DND-41 (cell line): Measurements from ENCODE around the gene CCDC136.

Source experiments
- ATAC-seq: fragments of 200-7000 bp; cut with Tn5 transposase; 3 replicates; pipeline ENCODE4 v1.9.1; 2021; ENCODE audit warnings: low read depth; ENCODE audit not compliant: insufficient read depth
- DNase-seq: peaks from one replicate; pipeline ENCODE4 v3.0.0-alpha.2; 2020
- H2AFZ ChIP-seq: 2 replicates; pipeline ENCODE4 v1.6.0; 2012; ENCODE audit warnings: low read depth, low read length
- H3K27ac ChIP-seq: 2 replicates; pipeline ENCODE4 v1.5.1; 2012; ENCODE audit warnings: low read length, inconsistent platforms
- H3K27me3 ChIP-seq: fragments of 200-600 bp; sonication (generic); 2 replicates; pipeline ENCODE4 v1.6.0; 2012; ENCODE audit warnings: low read length, mild to moderate bottlenecking, inconsistent platforms; ENCODE audit not compliant: insufficient read depth, poor library complexity
- H3K36me3 ChIP-seq: 2 replicates; pipeline ENCODE4 v1.5.1; 2012; ENCODE audit warnings: low read length, inconsistent platforms; ENCODE audit not compliant: insufficient read depth
- H3K4me1 ChIP-seq: 2 replicates; pipeline ENCODE4 v1.5.1; 2012; ENCODE audit warnings: mild to moderate bottlenecking, low read length; ENCODE audit not compliant: insufficient read depth
- H3K4me2 ChIP-seq: 2 replicates; pipeline ENCODE4 v1.6.0; 2012; ENCODE audit warnings: mild to moderate bottlenecking, moderate library complexity, low read length, inconsistent platforms; ENCODE audit not compliant: insufficient read depth
- H3K4me3 ChIP-seq, 2 experiments: fragments of 200-600 bp in 1 of 2; shearing (Covaris generic) in 1 of 2; 2 replicates each; pipeline ENCODE4 v1.5.1; 2012 to 2016; ENCODE audit warnings: inconsistent platforms in 2 of 2, low read length in 2 of 2, mild to moderate bottlenecking in 2 of 2, low read depth in 1 of 2, moderate library complexity in 1 of 2
- H3K79me2 ChIP-seq: 2 replicates; pipeline ENCODE4 v1.6.0; 2012; ENCODE audit warnings: low read length, inconsistent platforms; ENCODE audit not compliant: insufficient read depth
- H3K9ac ChIP-seq: 2 replicates; pipeline ENCODE4 v1.6.0; 2012; ENCODE audit warnings: low read depth, mild to moderate bottlenecking, inconsistent platforms, low read length, moderate library complexity
- H3K9me3 ChIP-seq: 2 replicates; pipeline ENCODE4 v1.5.1; 2012; ENCODE audit warnings: low read length, moderate library complexity, mild to moderate bottlenecking, inconsistent platforms; ENCODE audit not compliant: insufficient read depth, severe bottlenecking
- H4K20me1 ChIP-seq: 2 replicates; pipeline ENCODE4 v1.6.0; 2012; ENCODE audit warnings: low read length; ENCODE audit not compliant: insufficient read depth
- CTCF ChIP-seq: IDR thresholded peaks from 2 replicates; pipeline ENCODE4 v1.5.1; 2012; ENCODE audit warnings: borderline replicate concordance, low read length, moderate library complexity, mild to moderate bottlenecking; ENCODE audit not compliant: poor library complexity, severe bottlenecking; ENCODE audit errors: extremely low read depth
- EZH2 ChIP-seq: IDR thresholded peaks from 3 replicates; pipeline ENCODE4 v1.6.1; 2012; ENCODE audit warnings: borderline replicate concordance, low read depth, mild to moderate bottlenecking, moderate library complexity, low read length, inconsistent platforms; ENCODE audit not compliant: severe bottlenecking

The CCDC136 gene

DNA sequence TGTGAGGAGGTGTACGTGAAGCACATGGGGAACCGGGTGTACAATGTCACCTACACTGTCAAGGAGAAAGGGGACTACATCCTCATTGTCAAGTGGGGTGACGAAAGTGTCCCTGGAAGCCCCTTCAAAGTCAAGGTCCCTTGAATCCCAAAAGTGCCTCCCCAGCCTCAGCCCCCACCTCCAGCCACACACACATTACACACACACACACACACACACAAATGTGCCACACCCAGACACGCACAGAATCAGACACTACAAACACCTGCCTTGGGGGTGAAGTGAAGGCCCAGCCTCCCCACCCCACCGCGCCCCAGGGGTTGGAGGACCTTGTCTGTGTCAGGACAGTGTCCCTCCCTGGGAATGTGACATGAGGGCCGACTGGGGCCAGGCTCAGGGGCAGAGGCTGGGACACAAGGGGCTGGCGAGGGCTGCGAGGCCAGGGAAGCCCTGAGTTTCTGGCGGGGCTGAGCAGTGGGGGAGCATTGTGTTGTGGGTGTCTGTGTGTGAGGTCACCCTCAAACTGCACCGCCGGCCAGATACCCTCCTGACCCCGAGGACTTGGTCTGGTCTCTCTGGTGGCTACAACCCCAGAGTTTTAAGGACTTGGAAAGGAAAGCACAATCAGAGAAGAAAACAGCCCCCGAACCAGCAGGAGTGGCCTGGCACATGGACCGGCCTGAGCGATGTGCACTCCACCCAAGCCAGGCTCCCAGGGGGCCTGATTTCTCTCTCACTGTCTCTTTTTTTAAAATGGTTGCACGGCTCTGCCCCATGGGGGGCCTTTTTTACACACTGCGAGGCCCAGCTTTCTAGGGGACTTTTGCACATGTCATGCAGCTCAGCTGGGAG, 66.8 kb downstream of the CCDC136 start:
- Histone ChIP-seq H3K4me3 (no peak overlapping the region), H3K4me2 (no peak overlapping the region), H3K9me3 (no peaks in the 10 kb centered on the region), H3K79me2 (peaks cover 9% of the 10 kb centered on the region), H2AFZ (no peak overlapping the region), H3K27me3 (no peaks in the 10 kb centered on the region), H3K4me1 (peaks cover 10% of the 10 kb centered on the region), H3K27ac (no peak overlapping the region), H3K36me3 (peaks cover 3% of the 10 kb centered on the region; the same call in 1 of the 2 replicates), H3K9ac (no peak overlapping the region), H4K20me1 (0 out of 2 replicates have a peak, but pooled peaks cover under 1% of the 10 kb centered on the region)
- DNase-seq (no peak), ATAC-seq (no peak)
- no peak for TF ChIP-seq CTCF
- no peak for TF ChIP-seq EZH2

DNA sequence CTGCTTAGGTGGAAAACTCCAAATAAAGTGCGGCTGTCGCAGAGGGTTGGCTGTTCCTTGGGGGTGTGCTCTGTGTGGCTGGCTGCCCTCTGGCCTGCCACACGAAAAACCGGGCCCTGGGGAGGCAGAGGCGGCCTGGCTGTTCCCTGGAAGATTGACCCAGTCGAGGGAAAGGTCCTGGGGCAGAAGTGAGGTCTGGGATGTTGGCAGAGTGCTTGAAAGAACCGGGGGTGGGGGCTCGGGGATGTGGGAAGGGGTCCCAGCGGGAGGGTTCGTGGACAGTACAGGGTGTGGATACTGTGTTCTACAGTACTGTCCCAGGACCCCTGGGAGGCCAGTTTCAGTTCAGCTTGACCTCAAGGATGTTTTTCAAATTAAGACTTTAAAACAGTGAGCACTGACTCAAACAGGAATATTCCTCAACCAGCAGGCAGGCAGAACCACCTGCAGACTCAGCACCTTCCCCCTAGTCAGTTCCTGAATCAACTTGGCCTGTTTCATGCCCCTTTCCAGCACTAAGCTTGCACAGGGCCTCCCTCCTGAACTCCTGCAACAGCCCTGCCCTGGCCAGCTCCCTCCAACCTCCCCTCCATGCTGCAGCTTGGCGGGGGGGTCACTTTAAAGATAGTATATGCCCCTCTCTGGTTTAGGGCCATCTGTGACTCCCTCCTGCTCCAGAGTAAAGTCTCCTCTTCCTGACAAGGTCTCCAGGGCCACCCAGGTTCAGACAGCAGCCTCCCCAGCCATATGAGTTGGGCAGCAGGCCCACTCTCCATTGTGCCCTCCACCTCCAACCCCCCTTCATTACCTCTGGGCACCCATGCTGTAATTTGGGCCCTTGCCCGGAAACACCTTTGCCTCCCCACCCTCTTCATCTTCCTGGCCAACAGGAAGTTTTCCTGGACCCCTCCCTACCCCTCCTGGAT, 67.7 kb downstream of the CCDC136 start:
- peaks cover 3% of the 10 kb centered on the region; the same call in 1 of the 2 replicates for H3K36me3 ChIP-seq
- TF ChIP-seq EZH2: no peak
- no peak for TF ChIP-seq CTCF
- DNase-seq: no peak
- ATAC-seq: no peak
- no peaks in the 10 kb centered on the region for H3K9me3 ChIP-seq
- H3K27ac ChIP-seq: no peak overlapping the region
- H3K79me2 ChIP-seq: peaks cover 18% of the 10 kb centered on the region
- no peak overlapping the region for H3K4me3 ChIP-seq
- H3K4me1 ChIP-seq: peaks cover 18% of the 10 kb centered on the region
- H3K9ac ChIP-seq: no peak overlapping the region
- H2AFZ ChIP-seq: no peak overlapping the region
- no peak overlapping the region for H3K4me2 ChIP-seq
- no peaks in the 10 kb centered on the region for H3K27me3 ChIP-seq
- peaks cover 4% of the 10 kb centered on the region; the same call in 1 of the 2 replicates for H4K20me1 ChIP-seq

- TF ChIP-seq CTCF (peak; percentile 32), EZH2 (no peak)
- no peaks in the 10 kb centered on the region for H3K27me3 ChIP-seq
- peaks cover 10% of the 10 kb centered on the region for H3K36me3 ChIP-seq
- no peak overlapping the region for H3K27ac ChIP-seq
- no peak for DNase-seq
- no peaks in the 10 kb centered on the region for H3K9me3 ChIP-seq
- no peak overlapping the region for H3K9ac ChIP-seq
- H3K4me2 ChIP-seq: no peak overlapping the region
- no peak for ATAC-seq
- no peak overlapping the region for H3K4me3 ChIP-seq
- H4K20me1 ChIP-seq: peaks cover 9% of the 10 kb centered on the region; the same call in 1 of the 2 replicates
- peaks cover 24% of the 10 kb centered on the region for H3K79me2 ChIP-seq
- peaks cover 18% of the 10 kb centered on the region for H3K4me1 ChIP-seq
- H2AFZ ChIP-seq: peak overlapping the region; percentile 26; the same call in 1 of the 2 replicates
Observed at GRCh38 chr7:128860158-128861073, 68.6 kb downstream of the CCDC136 start.
